ENCODE results near the gene NAA10. TPM values are rescaled to one million over a fixed set of nuclear protein-coding genes. Genes with fewer than 3 reads are reported as not detected.

NAA10 gene
- total RNA-seq, 2 donors from 2014 or later: 60.1 to 66.4 TPM

DNA sequence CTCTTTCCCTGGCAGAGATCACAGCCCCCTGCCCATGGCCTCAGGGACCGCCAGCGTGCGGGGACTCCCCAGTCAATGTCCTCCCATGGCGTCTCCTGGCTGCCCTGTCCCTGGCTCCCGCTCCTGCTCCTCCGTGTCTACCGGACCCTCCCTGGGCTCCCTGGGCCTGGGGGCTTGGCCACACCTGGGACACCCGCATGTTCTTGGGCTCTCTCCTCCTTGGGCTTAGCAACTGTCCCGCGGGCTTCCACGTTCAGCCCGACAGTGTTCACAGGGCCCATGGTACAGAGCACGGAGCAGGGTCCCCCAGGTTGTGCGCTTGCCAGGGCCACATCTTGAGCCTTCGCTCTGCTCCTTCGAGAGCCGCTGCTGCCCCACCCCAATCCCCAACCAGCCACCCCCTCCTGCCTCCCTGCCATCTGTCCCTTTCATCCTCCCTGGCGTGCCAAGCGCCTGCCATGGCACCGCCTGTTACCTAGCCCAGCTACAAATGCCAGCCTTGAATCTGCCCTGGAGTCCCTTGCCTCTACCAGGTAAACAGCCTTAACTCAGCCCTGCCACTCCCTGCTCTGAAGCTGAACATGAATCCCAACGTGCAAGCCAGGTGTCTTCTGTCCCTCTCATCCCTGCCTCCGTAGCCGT is 26.5 kb downstream of the NAA10 start:
- Histone ChIP-seq H3K27ac (no peak overlapping the region), H3K36me3 (no peaks in the 10 kb centered on the region), H3K9me3 (no peaks in the 10 kb centered on the region), H3K4me3 (no peak overlapping the region), H3K4me1 (ENCODE audit: control insufficient read depth in 1 of 2, low read depth in 2 of 2) (no peaks in the 10 kb centered on the region), H3K27me3 (replicated peaks; ENCODE audit: insufficient read depth) (no peaks in the 10 kb centered on the region)
- TF ChIP-seq, protein P1, sequence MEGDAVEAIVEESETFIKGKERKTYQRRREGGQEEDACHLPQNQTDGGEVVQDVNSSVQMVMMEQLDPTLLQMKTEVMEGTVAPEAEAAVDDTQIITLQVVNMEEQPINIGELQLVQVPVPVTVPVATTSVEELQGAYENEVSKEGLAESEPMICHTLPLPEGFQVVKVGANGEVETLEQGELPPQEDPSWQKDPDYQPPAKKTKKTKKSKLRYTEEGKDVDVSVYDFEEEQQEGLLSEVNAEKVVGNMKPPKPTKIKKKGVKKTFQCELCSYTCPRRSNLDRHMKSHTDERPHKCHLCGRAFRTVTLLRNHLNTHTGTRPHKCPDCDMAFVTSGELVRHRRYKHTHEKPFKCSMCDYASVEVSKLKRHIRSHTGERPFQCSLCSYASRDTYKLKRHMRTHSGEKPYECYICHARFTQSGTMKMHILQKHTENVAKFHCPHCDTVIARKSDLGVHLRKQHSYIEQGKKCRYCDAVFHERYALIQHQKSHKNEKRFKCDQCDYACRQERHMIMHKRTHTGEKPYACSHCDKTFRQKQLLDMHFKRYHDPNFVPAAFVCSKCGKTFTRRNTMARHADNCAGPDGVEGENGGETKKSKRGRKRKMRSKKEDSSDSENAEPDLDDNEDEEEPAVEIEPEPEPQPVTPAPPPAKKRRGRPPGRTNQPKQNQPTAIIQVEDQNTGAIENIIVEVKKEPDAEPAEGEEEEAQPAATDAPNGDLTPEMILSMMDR (IDR thresholded peaks at IDR 0.05): no peak
- ATAC-seq (ENCODE audit: insufficient number of reproducible peaks, low FRiP score, low read depth) (no peak), DNase-seq (ENCODE audit: low spot score) (no peak)

DNA sequence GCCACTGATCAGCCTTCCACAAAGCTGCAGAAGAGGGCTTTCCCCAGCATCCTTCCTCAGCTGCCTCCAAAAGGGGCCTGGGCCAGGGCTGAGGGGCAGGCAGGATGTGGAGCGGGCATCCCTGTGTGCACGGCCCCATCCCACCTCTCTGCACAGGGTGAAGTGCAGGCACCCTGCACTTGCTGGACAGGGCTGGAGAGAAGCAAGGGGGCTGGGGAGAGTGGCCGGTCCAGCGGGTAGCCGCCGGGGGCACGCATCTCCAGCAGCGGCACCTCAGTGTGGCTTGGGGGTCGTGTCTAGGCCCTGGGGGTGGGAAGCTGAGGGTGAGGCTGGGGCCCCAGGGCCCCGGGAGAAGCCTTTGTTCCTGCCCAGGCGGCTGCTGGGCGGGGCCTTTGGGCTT is 27.4 kb downstream of the NAA10 start:
- no peak for ATAC-seq (ENCODE audit: insufficient number of reproducible peaks, low FRiP score, low read depth)
- Histone ChIP-seq H3K27me3 (replicated peaks; ENCODE audit: insufficient read depth) (no peaks in the 10 kb centered on the region), H3K27ac (no peak overlapping the region), H3K4me1 (ENCODE audit: control insufficient read depth in 1 of 2, low read depth in 2 of 2) (no peaks in the 10 kb centered on the region), H3K36me3 (no peaks in the 10 kb centered on the region), H3K4me3 (no peak overlapping the region), H3K9me3 (no peaks in the 10 kb centered on the region)
- TF ChIP-seq, protein P1 (IDR thresholded peaks at IDR 0.05): no peak
- DNase-seq (ENCODE audit: low spot score): no peak

DNA sequence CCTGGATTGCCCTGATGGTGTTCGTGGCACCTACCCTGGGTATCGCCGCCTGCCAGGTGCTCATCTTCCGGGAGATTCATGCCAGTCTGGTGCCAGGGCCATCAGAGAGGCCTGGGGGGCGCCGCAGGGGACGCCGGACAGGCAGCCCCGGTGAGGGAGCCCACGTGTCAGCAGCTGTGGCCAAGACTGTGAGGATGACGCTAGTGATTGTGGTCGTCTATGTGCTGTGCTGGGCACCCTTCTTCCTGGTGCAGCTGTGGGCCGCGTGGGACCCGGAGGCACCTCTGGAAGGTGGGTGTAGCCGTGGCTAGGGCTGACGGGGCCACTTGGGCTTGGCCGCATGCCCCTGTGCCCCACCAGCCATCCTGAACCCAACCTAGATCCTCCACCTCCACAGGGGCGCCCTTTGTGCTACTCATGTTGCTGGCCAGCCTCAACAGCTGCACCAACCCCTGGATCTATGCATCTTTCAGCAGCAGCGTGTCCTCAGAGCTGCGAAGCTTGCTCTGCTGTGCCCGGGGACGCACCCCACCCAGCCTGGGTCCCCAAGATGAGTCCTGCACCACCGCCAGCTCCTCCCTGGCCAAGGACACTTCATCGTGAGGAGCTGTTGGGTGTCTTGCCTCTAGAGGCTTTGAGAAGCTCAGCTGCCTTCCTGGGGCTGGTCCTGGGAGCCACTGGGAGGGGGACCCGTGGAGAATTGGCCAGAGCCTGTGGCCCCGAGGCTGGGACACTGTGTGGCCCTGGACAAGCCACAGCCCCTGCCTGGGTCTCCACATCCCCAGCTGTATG is 28.5 kb downstream of the NAA10 start:
- ATAC-seq (ENCODE audit: insufficient number of reproducible peaks, low FRiP score, low read depth): no peak
- Histone ChIP-seq H3K27me3 (replicated peaks; ENCODE audit: insufficient read depth) (no peaks in the 10 kb centered on the region), H3K9me3 (no peaks in the 10 kb centered on the region), H3K36me3 (no peaks in the 10 kb centered on the region), H3K27ac (no peak overlapping the region), H3K4me3 (no peak overlapping the region), H3K4me1 (ENCODE audit: control insufficient read depth in 1 of 2, low read depth in 2 of 2) (no peaks in the 10 kb centered on the region)
- no peak for DNase-seq (ENCODE audit: low spot score)
- TF ChIP-seq, protein P1 (IDR thresholded peaks at IDR 0.05): no peak

DNA sequence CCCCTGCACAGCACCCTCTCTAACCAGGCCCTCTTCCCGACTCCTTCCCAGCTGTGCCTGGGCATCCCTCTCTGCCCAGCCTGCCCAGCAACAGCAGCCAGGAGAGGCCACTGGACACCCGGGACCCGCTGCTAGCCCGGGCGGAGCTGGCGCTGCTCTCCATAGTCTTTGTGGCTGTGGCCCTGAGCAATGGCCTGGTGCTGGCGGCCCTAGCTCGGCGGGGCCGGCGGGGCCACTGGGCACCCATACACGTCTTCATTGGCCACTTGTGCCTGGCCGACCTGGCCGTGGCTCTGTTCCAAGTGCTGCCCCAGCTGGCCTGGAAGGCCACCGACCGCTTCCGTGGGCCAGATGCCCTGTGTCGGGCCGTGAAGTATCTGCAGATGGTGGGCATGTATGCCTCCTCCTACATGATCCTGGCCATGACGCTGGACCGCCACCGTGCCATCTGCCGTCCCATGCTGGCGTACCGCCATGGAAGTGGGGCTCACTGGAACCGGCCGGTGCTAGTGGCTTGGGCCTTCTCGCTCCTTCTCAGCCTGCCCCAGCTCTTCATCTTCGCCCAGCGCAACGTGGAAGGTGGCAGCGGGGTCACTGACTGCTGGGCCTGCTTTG is 29.2 kb downstream of the NAA10 start:
- Histone ChIP-seq H3K27me3 (replicated peaks; ENCODE audit: insufficient read depth) (no peaks in the 10 kb centered on the region), H3K27ac (no peak overlapping the region), H3K4me1 (ENCODE audit: control insufficient read depth in 1 of 2, low read depth in 2 of 2) (no peaks in the 10 kb centered on the region), H3K36me3 (no peaks in the 10 kb centered on the region), H3K9me3 (no peaks in the 10 kb centered on the region), H3K4me3 (no peak overlapping the region)
- ATAC-seq (ENCODE audit: insufficient number of reproducible peaks, low FRiP score, low read depth) (no peak), DNase-seq (ENCODE audit: low spot score) (no peak)
- TF ChIP-seq, protein P1 (IDR thresholded peaks at IDR 0.05): no peak

Measured in thoracic aorta (tissue), 2 donors.